ENCODE measurements around the gene KIFC3. TPM values are rescaled to one million over a fixed set of nuclear protein-coding genes. Genes with fewer than 3 reads are reported as not detected.

KIFC3 gene
- total RNA-seq, 1 donor from 2014 or later, result 0.27 TPM

- H3K4me3 Mint-ChIP-seq, result no peak overlapping the region
- no peak for DNase-seq
- no peaks in the 10 kb centered on the region for H3K27me3 Mint-ChIP-seq
- POLR2A ChIA-PET, result no interaction called here
- ATAC-seq (ENCODE audit: low read depth), result no peak
- intact Hi-C loops (cut with micrococcal nuclease), result no loop called here
- CTCF ChIA-PET, result no interaction called here
- H3K4me1 Mint-ChIP-seq, result no peaks in the 10 kb centered on the region
- H3K27ac Mint-ChIP-seq, result no peak overlapping the region
- H3K9me3 Mint-ChIP-seq, result no peaks in the 10 kb centered on the region
- no peaks in the 10 kb centered on the region for H3K36me3 Mint-ChIP-seq (ENCODE audit: low read depth)
- TF ChIP-seq CTCF (IDR thresholded peaks at IDR 0.05), result no peak
These were observed 35.5 kb downstream of the KIFC3 start for GRCh38 chr16:57766714-57767348.

- intact Hi-C loops (cut with micrococcal nuclease), result no loop called here
- ChIA-PET POLR2A (no interaction called here), CTCF (no interaction called here)
These were observed 37.0 kb downstream of the KIFC3 start for GRCh38 chr16:57765160-57765728.

GRCh38 chr16:57764341-57765159, 37.7 kb downstream of the KIFC3 start:
- ATAC-seq (ENCODE audit: low read depth) (peak; percentile 76), DNase-seq (no peak)
- Mint-ChIP-seq H3K27ac (no peak overlapping the region), H3K4me1 (no peaks in the 10 kb centered on the region), H3K27me3 (no peaks in the 10 kb centered on the region), H3K4me3 (no peak overlapping the region), H3K36me3 (ENCODE audit: low read depth) (no peaks in the 10 kb centered on the region), H3K9me3 (no peaks in the 10 kb centered on the region)
- intact Hi-C loops (cut with micrococcal nuclease), result no loop called here
- ChIA-PET CTCF (no interaction called here), POLR2A (interaction anchor here (0.5 kb wide), 1 partner anchor 17 kb away, joined by 6 read pairs; no protein-coding TSS in a partner anchor)
- TF ChIP-seq CTCF (IDR thresholded peaks at IDR 0.05), result no peak

More at GRCh38 chr16:57765160-57765728, 37.0 kb downstream of the KIFC3 start:
- DNase-seq, result no peak
- Mint-ChIP-seq H3K9me3 (no peaks in the 10 kb centered on the region), H3K27ac (no peak overlapping the region), H3K36me3 (ENCODE audit: low read depth) (no peaks in the 10 kb centered on the region), H3K4me1 (no peaks in the 10 kb centered on the region), H3K4me3 (no peak overlapping the region), H3K27me3 (no peaks in the 10 kb centered on the region)
- ATAC-seq (ENCODE audit: low read depth), result no peak
- no peak for TF ChIP-seq CTCF (IDR thresholded peaks at IDR 0.05)

GRCh38 chr16:57764006-57764340, 38.3 kb downstream of the KIFC3 start:
- no peaks in the 10 kb centered on the region for H3K4me1 Mint-ChIP-seq
- H3K36me3 Mint-ChIP-seq (ENCODE audit: low read depth), result no peaks in the 10 kb centered on the region
- ATAC-seq (ENCODE audit: low read depth), result no peak
- intact Hi-C loops (cut with micrococcal nuclease), result no loop called here
- H3K9me3 Mint-ChIP-seq, result no peaks in the 10 kb centered on the region
- no peak for TF ChIP-seq CTCF (IDR thresholded peaks at IDR 0.05)
- ChIA-PET POLR2A (no interaction called here), CTCF (no interaction called here)
- H3K4me3 Mint-ChIP-seq, result no peak overlapping the region
- no peak for DNase-seq
- H3K27me3 Mint-ChIP-seq, result no peaks in the 10 kb centered on the region
- no peak overlapping the region for H3K27ac Mint-ChIP-seq

- H3K9me3 Mint-ChIP-seq, result no peaks in the 10 kb centered on the region
- no peaks in the 10 kb centered on the region for H3K27me3 Mint-ChIP-seq
- no peak for ATAC-seq (ENCODE audit: low read depth)
- no peak for DNase-seq
- no peaks in the 10 kb centered on the region for H3K4me1 Mint-ChIP-seq
- intact Hi-C loops (cut with micrococcal nuclease), result no loop called here
- POLR2A ChIA-PET, result no interaction called here
- CTCF ChIA-PET, result no interaction called here
- H3K4me3 Mint-ChIP-seq, result no peak overlapping the region
- no peaks in the 10 kb centered on the region for H3K36me3 Mint-ChIP-seq (ENCODE audit: low read depth)
- TF ChIP-seq CTCF (IDR thresholded peaks at IDR 0.05), result no peak
- H3K27ac Mint-ChIP-seq, result no peak overlapping the region
These were observed 38.8 kb downstream of the KIFC3 start for GRCh38 chr16:57763285-57764005.

Measured in activated B cell treated with CpG ODN at 0.5 μM for 24 hours (primary cell).